Peyer's patch (tissue), 4 donors: Measurements from ENCODE around the gene PSMD2. TPM values are rescaled to one million over a fixed set of nuclear protein-coding genes. Genes with fewer than 3 reads are reported as not detected.
A peak's percentile ranks its signal among the peaks of the same experiment; 100 is the strongest.

ENCODE experiments used
- DNase-seq, 3 donors: peaks; one replicate each; pipeline ENCODE4 v3.0.0-alpha.2; 2017 to 2019
- H3K27ac ChIP-seq, 4 donors: fragments of 200-600 bp; sonication (generic); one replicate each; pipeline ENCODE4 v1.5.1; 2016 to 2019
- H3K27me3 ChIP-seq, 2 donors: fragments of 200-600 bp; sonication (generic); one replicate each; pipeline ENCODE4 v1.5.1; 2019
- H3K36me3 ChIP-seq, 3 donors: fragments of 200-600 bp; sonication (generic); one replicate each; pipeline ENCODE4 v1.5.1; 2016 to 2019
- H3K4me1 ChIP-seq, 4 donors: fragments of 200-600 bp; sonication (generic); one replicate each; pipeline ENCODE4 v1.5.1; 2016 to 2019
- H3K4me3 ChIP-seq, 4 donors: fragments of 200-600 bp; sonication (generic); 1 replicate in 3 of 4; 2 replicates in 1 of 4; pipeline ENCODE4 v1.5.1; 2016 to 2019; ENCODE audit warnings: mild to moderate bottlenecking in 1 of 4
- H3K9me3 ChIP-seq, 4 donors: fragments of 200-600 bp; sonication (generic); one replicate each; pipeline ENCODE4 v1.5.1; 2016 to 2019; ENCODE audit warnings: mild to moderate bottlenecking in 1 of 4
- POLR2A ChIP-seq, 2 donors: fragments of 450-650 bp; IDR thresholded peaks; one replicate each; pipeline ENCODE4 v1.5.1; 2017; ENCODE audit warnings: antibody characterized with exemption in 2 of 2, mild to moderate bottlenecking in 2 of 2, moderate library complexity in 2 of 2
- total RNA-seq, 4 donors: library from RNA; depleted of rRNA; stranded (reverse); fragments of >200 nt; gene quantifications; one replicate each; pipeline ENCODE4 v1.1.0, GENCODE V29; 2016
- TF ChIP-seq, protein P1 (sequence below), 6 experiments: fragments of 450-650 bp in 4 of 6; fragments of 200-600 bp in 2 of 6; sonication (generic) in 1 of 6; IDR thresholded peaks; one replicate each; pipeline ENCODE4 v1.5.1; 2017 to 2019; ENCODE audit warnings: antibody characterized with exemption in 6 of 6, mild to moderate bottlenecking in 3 of 6, moderate library complexity in 1 of 6

The PSMD2 gene
- total RNA-seq, 4 donors from 2014 or later: 140 to 198 (median 155) TPM

DNA sequence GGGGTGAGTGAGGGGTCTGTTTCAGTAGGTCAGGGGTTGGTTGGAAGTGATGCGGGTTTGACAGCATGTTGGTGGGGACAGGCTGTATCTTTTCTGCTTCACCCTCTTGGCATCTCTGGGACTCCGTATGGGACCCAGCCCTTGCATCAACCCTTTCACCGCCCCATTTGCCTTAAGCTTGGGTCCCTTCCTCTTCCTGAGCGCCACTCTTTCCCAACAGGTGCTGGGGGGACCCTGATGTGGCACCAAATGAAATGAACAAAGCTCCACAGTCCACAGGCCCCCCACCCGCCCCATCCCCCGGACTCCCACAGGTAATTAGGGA lies 16.5 kb downstream of the PSMD2 start:
- Histone ChIP-seq H3K27ac (peak overlapping the region; percentile 94 to 100 (median 94)), H3K36me3 (peaks cover 0 to 11% (median 0%) of the 10 kb centered on the region in 3 donors), H3K4me3 (peak overlapping the region; percentile 71 to 97 (median 82)), H3K9me3 (no peaks in the 10 kb centered on the region), H3K27me3 (no peaks in the 10 kb centered on the region), H3K4me1 (peaks cover 0 to 48% (median 8%) of the 10 kb centered on the region in 4 donors)
- DNase-seq: no peak
- TF ChIP-seq, protein P1, sequence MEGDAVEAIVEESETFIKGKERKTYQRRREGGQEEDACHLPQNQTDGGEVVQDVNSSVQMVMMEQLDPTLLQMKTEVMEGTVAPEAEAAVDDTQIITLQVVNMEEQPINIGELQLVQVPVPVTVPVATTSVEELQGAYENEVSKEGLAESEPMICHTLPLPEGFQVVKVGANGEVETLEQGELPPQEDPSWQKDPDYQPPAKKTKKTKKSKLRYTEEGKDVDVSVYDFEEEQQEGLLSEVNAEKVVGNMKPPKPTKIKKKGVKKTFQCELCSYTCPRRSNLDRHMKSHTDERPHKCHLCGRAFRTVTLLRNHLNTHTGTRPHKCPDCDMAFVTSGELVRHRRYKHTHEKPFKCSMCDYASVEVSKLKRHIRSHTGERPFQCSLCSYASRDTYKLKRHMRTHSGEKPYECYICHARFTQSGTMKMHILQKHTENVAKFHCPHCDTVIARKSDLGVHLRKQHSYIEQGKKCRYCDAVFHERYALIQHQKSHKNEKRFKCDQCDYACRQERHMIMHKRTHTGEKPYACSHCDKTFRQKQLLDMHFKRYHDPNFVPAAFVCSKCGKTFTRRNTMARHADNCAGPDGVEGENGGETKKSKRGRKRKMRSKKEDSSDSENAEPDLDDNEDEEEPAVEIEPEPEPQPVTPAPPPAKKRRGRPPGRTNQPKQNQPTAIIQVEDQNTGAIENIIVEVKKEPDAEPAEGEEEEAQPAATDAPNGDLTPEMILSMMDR (IDR thresholded peaks at IDR 0.05): no peak
- TF ChIP-seq POLR2A (IDR thresholded peaks at IDR 0.05): no peak

DNA sequence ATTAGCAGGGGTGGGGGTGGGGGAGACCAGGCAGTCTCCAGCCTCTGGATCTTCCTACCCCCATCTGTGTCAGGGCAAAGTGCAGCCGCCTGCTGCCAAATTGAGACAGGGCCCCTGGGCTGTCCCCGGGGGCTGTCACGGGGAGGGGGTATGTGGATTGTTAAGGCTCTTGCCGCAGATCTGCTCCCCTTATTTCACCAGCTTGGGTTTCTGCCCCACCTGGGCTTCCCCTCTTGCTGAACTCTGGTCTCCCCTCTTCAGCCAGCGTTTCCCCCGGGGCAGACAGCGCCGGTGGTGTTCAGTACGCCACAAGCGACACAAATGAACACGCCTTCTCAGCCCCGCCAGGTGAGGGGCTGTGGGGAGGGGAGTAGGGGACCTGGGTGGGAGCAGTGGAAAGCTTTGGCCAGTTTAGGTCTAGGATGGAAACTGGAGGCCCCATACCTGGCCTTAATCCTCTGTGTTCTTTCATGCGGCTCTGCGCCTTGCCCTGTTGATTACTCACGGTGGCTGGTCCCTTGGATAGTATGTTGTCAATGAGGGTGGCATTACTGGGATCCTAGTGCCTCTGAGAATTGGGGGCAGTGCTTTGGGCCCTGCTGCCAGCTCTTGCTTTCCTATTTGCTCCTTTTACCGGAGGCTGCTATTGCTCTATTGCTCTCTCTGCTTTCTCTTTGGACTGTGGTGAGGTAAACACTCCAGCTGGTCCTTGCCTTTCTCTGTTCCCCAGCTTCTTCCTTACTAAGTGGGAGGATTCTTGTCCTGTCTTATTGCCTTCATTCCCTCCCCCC lies 17.0 kb downstream of the PSMD2 start:
- H3K4me1 ChIP-seq: peaks cover 0 to 51% (median 8%) of the 10 kb centered on the region in 4 donors

DNA sequence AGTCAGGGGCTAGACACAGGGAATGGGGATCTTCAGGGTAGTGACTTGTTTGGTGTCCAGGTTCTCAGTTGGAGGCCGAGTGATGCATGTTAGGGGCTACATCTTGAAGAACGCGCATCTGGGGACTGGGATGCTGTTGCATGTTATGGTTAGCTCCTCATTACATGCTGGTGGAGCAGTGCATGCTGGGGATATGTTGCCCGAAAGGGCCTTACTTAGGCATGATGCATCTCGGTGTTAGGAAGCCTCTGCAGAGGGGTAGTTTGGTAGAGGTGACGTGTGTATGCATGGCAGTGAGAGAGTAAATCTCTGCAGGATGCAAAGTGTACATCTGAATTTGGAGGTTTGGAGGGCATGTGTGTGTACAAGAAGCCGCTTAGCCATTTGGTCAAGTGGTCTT lies 17.8 kb downstream of the PSMD2 start:
- H3K36me3 ChIP-seq: peaks cover 0 to 24% (median 0%) of the 10 kb centered on the region in 3 donors
- TF ChIP-seq POLR2A (IDR thresholded peaks at IDR 0.05): no peak
- TF ChIP-seq, protein P1 (IDR thresholded peaks at IDR 0.05): no peak
- no peaks in the 10 kb centered on the region for H3K27me3 ChIP-seq
- no peaks in the 10 kb centered on the region for H3K9me3 ChIP-seq
- DNase-seq: no peak
- peak overlapping the region in 2 of 4 donors; percentile 77 to 97 for H3K4me3 ChIP-seq
- peak overlapping the region; percentile 94 to 100 (median 94) for H3K27ac ChIP-seq
- H3K4me1 ChIP-seq: peaks cover 0 to 51% (median 8%) of the 10 kb centered on the region in 4 donors

More for the DNA sequence above, 17.0 kb downstream of the PSMD2 start:
- Histone ChIP-seq H3K9me3 (no peaks in the 10 kb centered on the region), H3K4me3 (peak overlapping the region; percentile 71 to 97 (median 82)), H3K27me3 (no peaks in the 10 kb centered on the region), H3K27ac (peak overlapping the region; percentile 94 to 100 (median 94)), H3K36me3 (peaks cover 0 to 16% (median 0%) of the 10 kb centered on the region in 3 donors)
- DNase-seq: peak in 1 of 3 donors; percentile 62
- TF ChIP-seq POLR2A (IDR thresholded peaks at IDR 0.05): no peak
- TF ChIP-seq, protein P1 (IDR thresholded peaks at IDR 0.05): no peak

- Histone ChIP-seq H3K27me3 (no peaks in the 10 kb centered on the region), H3K36me3 (peaks cover 0 to 28% (median 0%) of the 10 kb centered on the region in 3 donors), H3K4me1 (peaks cover 0 to 51% (median 8%) of the 10 kb centered on the region in 4 donors), H3K9me3 (no peaks in the 10 kb centered on the region), H3K4me3 (peak overlapping the region in 2 of 4 donors; percentile 77 to 97), H3K27ac (peak overlapping the region in 1 of 4 donors; percentile 100)
- DNase-seq: no peak
- TF ChIP-seq POLR2A (IDR thresholded peaks at IDR 0.05): no peak
- TF ChIP-seq, protein P1 (IDR thresholded peaks at IDR 0.05): no peak
Measured at GRCh38 chr3:184317201-184317600, 18.2 kb downstream of the PSMD2 start.

- peak overlapping the region in 1 of 4 donors; percentile 23 for H3K4me3 ChIP-seq
- TF ChIP-seq, protein P1 (IDR thresholded peaks at IDR 0.05): no peak
- no peak for TF ChIP-seq POLR2A (IDR thresholded peaks at IDR 0.05)
- peaks cover 0 to 56% (median 0%) of the 10 kb centered on the region in 3 donors for H3K36me3 ChIP-seq
- H3K4me1 ChIP-seq: peaks cover 0 to 51% (median 7%) of the 10 kb centered on the region in 4 donors
- peak; percentile 57 to 94 (median 92) for DNase-seq
- peak overlapping the region; percentile 55 to 85 (median 74) for H3K27ac ChIP-seq
- H3K9me3 ChIP-seq: no peaks in the 10 kb centered on the region
- H3K27me3 ChIP-seq: no peaks in the 10 kb centered on the region
Measured at GRCh38 chr3:184320104-184320445, 21.0 kb downstream of the PSMD2 start.
